Natural killer cell (primary cell): ENCODE measurements around the gene CNTNAP4. TPM values are rescaled to one million over a fixed set of nuclear protein-coding genes. Genes with fewer than 3 reads are reported as not detected.

ENCODE experiments used
- ATAC-seq, 3 donors: fragments of 150-1000 bp in 2 of 3; fragments of 200-7000 bp in 1 of 3; cut with Tn5 transposase; 1 replicate in 1 of 3; 2 replicates in 2 of 3; pipeline ENCODE4 v1.10.0; 2021; ENCODE audit warnings: mild to moderate bottlenecking in 2 of 3, moderate library complexity in 2 of 3
- DNase-seq, 2 donors: peaks; one replicate each; pipeline versions ENCODE4 v3.0.0 to v3.0.0-alpha.2; 2013 to 2021; ENCODE audit warnings: mixed read lengths in 1 of 2
- H3K27ac ChIP-seq: one replicate; pipeline ENCODE4 v1.5.1; 2013; ENCODE audit warnings: mild to moderate bottlenecking, low read length
- H3K27me3 ChIP-seq: one replicate; pipeline ENCODE4 v1.6.1; 2013; ENCODE audit warnings: low read length; ENCODE audit not compliant: control insufficient read depth, insufficient read depth
- H3K36me3 ChIP-seq: one replicate; pipeline ENCODE4 v1.6.1; 2013; ENCODE audit warnings: low read length; ENCODE audit not compliant: control insufficient read depth, insufficient read depth
- H3K4me1 ChIP-seq: one replicate; pipeline ENCODE4 v1.6.1; 2013; ENCODE audit warnings: low read length; ENCODE audit not compliant: control insufficient read depth, insufficient read depth
- H3K4me3 ChIP-seq: one replicate; pipeline ENCODE4 v1.5.1; 2013; ENCODE audit warnings: low read length
- H3K9me3 ChIP-seq: one replicate; pipeline ENCODE4 v1.6.1; 2013; ENCODE audit warnings: low read length; ENCODE audit not compliant: control insufficient read depth, insufficient read depth
- H3K27ac Mint-ChIP-seq, 2 donors: one replicate each; pipeline ENCODE4 v1.8.0; 2022; ENCODE audit warnings: mild to moderate bottlenecking in 2 of 2, mixed read lengths in 2 of 2, moderate library complexity in 1 of 2
- H3K27me3 Mint-ChIP-seq, 2 donors: one replicate each; pipeline ENCODE4 v1.8.0; 2022; ENCODE audit warnings: low read depth in 2 of 2, mixed read lengths in 2 of 2
- H3K36me3 Mint-ChIP-seq: one replicate; pipeline ENCODE4 v1.8.0; 2022; ENCODE audit warnings: mixed read lengths
- H3K4me1 Mint-ChIP-seq, 2 donors: one replicate each; pipeline ENCODE4 v1.8.0; 2022; ENCODE audit warnings: mixed read lengths in 2 of 2
- H3K4me3 Mint-ChIP-seq: one replicate; pipeline ENCODE4 v1.8.0; 2022; ENCODE audit warnings: mild to moderate bottlenecking, moderate library complexity, mixed read lengths
- H3K9me3 Mint-ChIP-seq, 2 donors: one replicate each; pipeline ENCODE4 v1.8.0; 2022; ENCODE audit warnings: mixed read lengths in 2 of 2
- CTCF ChIP-seq: fragments of 200-600 bp; IDR thresholded peaks from one replicate; pipeline ENCODE4 v1.8.0; 2022; ENCODE audit warnings: antibody characterized with exemption
- WGBS: methylation state at CpG from one replicate; pipeline ENCODE4 v1.1.7; 2013; ENCODE audit warnings: missing lambda C conversion rate; ENCODE audit not compliant: insufficient coverage; 5-methylcytosine and 5-hydroxymethylcytosine counted together
- intact Hi-C: fragments of 100-400 bp; cut with micrococcal nuclease; formaldehyde crosslinking; loops from one replicate; pipeline ENCODE4 v1.14.2; 2022
- total RNA-seq, 4 donors: library from RNA; stranded (reverse); fragments of 120-200 nt in 1 of 4; gene quantifications; one replicate each; pipeline versions ENCODE4 v1.2.3 to v1.2.4, GENCODE V29; 2013 to 2022

The CNTNAP4 gene
- total RNA-seq, 3 donors from 2014 or later (not counting 1 experiment from before 2014, with no cell fraction given): not detected

- Mint-ChIP-seq H3K9me3 (peaks cover 4 to 9% of the 10 kb centered on the region in 2 donors), H3K4me3 (no peak overlapping the region), H3K27ac (no peak overlapping the region), H3K4me1 (no peaks in the 10 kb centered on the region), H3K36me3 (no peaks in the 10 kb centered on the region), H3K27me3 (no peaks in the 10 kb centered on the region)
- ATAC-seq: no peak
- 94% methylated on average over 23 of the region's 23 CpGs for WGBS
- H3K4me3 ChIP-seq: no peak overlapping the region
- no peaks in the 10 kb centered on the region for H3K36me3 ChIP-seq
- H3K27ac ChIP-seq: no peak overlapping the region
- H3K4me1 ChIP-seq: no peaks in the 10 kb centered on the region
- no peak for DNase-seq
- no peaks in the 10 kb centered on the region for H3K27me3 ChIP-seq
- intact Hi-C loops: no loop called here
- TF ChIP-seq CTCF: no peak
- no peaks in the 10 kb centered on the region for H3K9me3 ChIP-seq
These were observed 42.2 kb upstream of the CNTNAP4 start for GRCh38 chr16:76235025-76235424.

GRCh38 chr16:76235426-76235825, 41.8 kb upstream of the CNTNAP4 start:
- H3K4me1 ChIP-seq: no peaks in the 10 kb centered on the region
- no peaks in the 10 kb centered on the region for H3K36me3 Mint-ChIP-seq
- no peak overlapping the region for H3K27ac Mint-ChIP-seq
- WGBS: 93% methylated on average over 11 of the region's 12 CpGs
- H3K9me3 ChIP-seq: no peaks in the 10 kb centered on the region
- H3K4me1 Mint-ChIP-seq: no peaks in the 10 kb centered on the region
- no peak for TF ChIP-seq CTCF
- no peaks in the 10 kb centered on the region for H3K36me3 ChIP-seq
- no peak for DNase-seq
- no peaks in the 10 kb centered on the region for H3K27me3 ChIP-seq
- H3K4me3 Mint-ChIP-seq: no peak overlapping the region
- no peak overlapping the region for H3K4me3 ChIP-seq
- H3K9me3 Mint-ChIP-seq: peaks cover 4 to 9% of the 10 kb centered on the region in 2 donors
- no peak overlapping the region for H3K27ac ChIP-seq
- no peak for ATAC-seq
- no peaks in the 10 kb centered on the region for H3K27me3 Mint-ChIP-seq
- intact Hi-C loops: no loop called here

GRCh38 chr16:76237471-76237870, 39.7 kb upstream of the CNTNAP4 start:
- Histone ChIP-seq H3K27me3 (no peaks in the 10 kb centered on the region), H3K4me3 (no peak overlapping the region), H3K4me1 (no peaks in the 10 kb centered on the region), H3K36me3 (no peaks in the 10 kb centered on the region), H3K9me3 (no peaks in the 10 kb centered on the region), H3K27ac (no peak overlapping the region)
- DNase-seq: no peak
- intact Hi-C loops: no loop called here
- Mint-ChIP-seq H3K27me3 (no peaks in the 10 kb centered on the region), H3K27ac (no peak overlapping the region), H3K36me3 (no peaks in the 10 kb centered on the region), H3K9me3 (peaks cover 2 to 4% of the 10 kb centered on the region in 2 donors), H3K4me3 (no peak overlapping the region), H3K4me1 (no peaks in the 10 kb centered on the region)
- TF ChIP-seq CTCF: no peak
- 85% methylated on average over 2 of the region's 2 CpGs for WGBS
- no peak for ATAC-seq

GRCh38 chr16:76241755-76242154, 35.4 kb upstream of the CNTNAP4 start:
- Histone ChIP-seq H3K27me3 (no peaks in the 10 kb centered on the region), H3K27ac (no peak overlapping the region), H3K4me3 (no peak overlapping the region), H3K9me3 (no peaks in the 10 kb centered on the region), H3K4me1 (no peaks in the 10 kb centered on the region), H3K36me3 (no peaks in the 10 kb centered on the region)
- no peaks in the 10 kb centered on the region for H3K27me3 Mint-ChIP-seq
- H3K36me3 Mint-ChIP-seq: no peaks in the 10 kb centered on the region
- H3K4me1 Mint-ChIP-seq: no peaks in the 10 kb centered on the region
- intact Hi-C loops: no loop called here
- peaks cover 2 to 4% of the 10 kb centered on the region in 2 donors for H3K9me3 Mint-ChIP-seq
- no peak for TF ChIP-seq CTCF
- H3K27ac Mint-ChIP-seq: no peak overlapping the region
- ATAC-seq (no peak), DNase-seq (no peak)
- WGBS: 82% methylated on average over 2 of the region's 2 CpGs
- H3K4me3 Mint-ChIP-seq: no peak overlapping the region
